Fibroblast of lung (primary cell): ENCODE data around the gene SLC9A1. TPM values are rescaled to one million over a fixed set of nuclear protein-coding genes. Genes with fewer than 3 reads are reported as not detected.

Experiments used
- DNase-seq, 2 donors: peaks; one replicate each; pipeline versions ENCODE4 v3.0.0 to v3.0.0-alpha.2; 2010; ENCODE audit warnings: low read depth in 2 of 2
- H2AFZ ChIP-seq: 2 replicates; pipeline ENCODE4 v1.5.1; 2012; ENCODE audit warnings: low read length, control low read depth, inconsistent platforms
- H3K27ac ChIP-seq: 2 replicates; pipeline ENCODE4 v1.5.1; 2011; ENCODE audit warnings: low read length, control low read depth; ENCODE audit not compliant: insufficient read depth
- H3K27me3 ChIP-seq: 2 replicates; pipeline ENCODE4 v1.5.1; 2011; ENCODE audit warnings: mild to moderate bottlenecking, low read length; ENCODE audit not compliant: control insufficient read depth, insufficient read depth
- H3K36me3 ChIP-seq: 2 replicates; pipeline ENCODE4 v1.5.1; 2011; ENCODE audit warnings: low read length; ENCODE audit not compliant: control insufficient read depth, insufficient read depth
- H3K4me1 ChIP-seq: 2 replicates; pipeline ENCODE4 v1.5.1; 2011; ENCODE audit warnings: low read length; ENCODE audit not compliant: control insufficient read depth, insufficient read depth; ENCODE audit errors: extremely low read depth
- H3K4me2 ChIP-seq: 2 replicates; pipeline ENCODE4 v1.5.1; 2011; ENCODE audit warnings: low read length, control low read depth; ENCODE audit not compliant: insufficient read depth; ENCODE audit errors: extremely low read depth
- H3K4me3 ChIP-seq, 4 experiments: fragments of 200-600 bp in 1 of 4; sonication (generic) in 1 of 4; replicated peaks in 1 of 4; 2 replicates each; pipeline ENCODE4 v1.5.1; 2011 to 2016; ENCODE audit warnings: low read length in 4 of 4, low read depth in 3 of 4, mild to moderate bottlenecking in 3 of 4, control low read depth in 2 of 4, inconsistent platforms in 1 of 4, mixed read lengths in 1 of 4; ENCODE audit not compliant: insufficient read depth in 1 of 4; ENCODE audit errors: control extremely low read depth in 1 of 4
- H3K79me2 ChIP-seq: 2 replicates; pipeline ENCODE4 v1.5.1; 2012; ENCODE audit warnings: mild to moderate bottlenecking, low read length, inconsistent platforms; ENCODE audit not compliant: control insufficient read depth, insufficient read depth
- H3K9ac ChIP-seq: 2 replicates; pipeline ENCODE4 v1.5.1; 2011; ENCODE audit warnings: mild to moderate bottlenecking, low read length, control low read depth; ENCODE audit not compliant: insufficient read depth
- H3K9me3 ChIP-seq: 2 replicates; pipeline ENCODE4 v1.5.1; 2012; ENCODE audit warnings: low read depth, low read length; ENCODE audit not compliant: control insufficient read depth, insufficient read depth
- H4K20me1 ChIP-seq: 2 replicates; pipeline ENCODE4 v1.5.1; 2011; ENCODE audit warnings: low read length; ENCODE audit not compliant: control insufficient read depth, insufficient read depth; ENCODE audit errors: extremely low read depth
- EZH2 ChIP-seq: IDR thresholded peaks from 2 replicates; pipeline ENCODE4 v1.5.1; 2012; ENCODE audit warnings: low read length, control low read depth, mild to moderate bottlenecking; ENCODE audit errors: missing control alignments
- polyA plus RNA-seq, 2 donors: library from polyadenylated mRNA; depleted of rRNA in 1 of 2; stranded (reverse) in 1 of 2; unstranded in 1 of 2; fragments of >200 nt; gene quantifications; 2 replicates each; pipeline ENCODE4 v1.2.1, GENCODE V29; 2011 to 2012; ENCODE audit warnings: missing spikeins in 1 of 2
- total RNA-seq: library from RNA; depleted of rRNA; stranded (reverse); fragments of >200 nt; gene quantifications from 2 replicates; pipeline ENCODE4 v1.2.1, GENCODE V29; 2014
- TF ChIP-seq, protein P1 (sequence below), 2 donors: IDR thresholded peaks in 1 of 2; conservative IDR thresholded peaks in 1 of 2; 1 replicate in 1 of 2; 2 replicates in 1 of 2; pipeline ENCODE4 v1.5.1; 2011 to 2012; ENCODE audit warnings: low read length in 2 of 2, control low read depth in 1 of 2, inconsistent platforms in 1 of 2, low read depth in 1 of 2, mild to moderate bottlenecking in 1 of 2

Gene SLC9A1
- total and polyA plus RNA-seq, 2 donors (not counting 1 experiment from before 2014, with no cell fraction given) = 4.9 to 10.4 TPM

GRCh38 chr1:27149762-27150113 is 5.2 kb downstream of the SLC9A1 start:
- no peak overlapping the region for H3K4me2 ChIP-seq
- no peaks in the 10 kb centered on the region for H3K9me3 ChIP-seq
- H3K36me3 ChIP-seq = peaks cover 2% of the 10 kb centered on the region
- TF ChIP-seq, protein P1, sequence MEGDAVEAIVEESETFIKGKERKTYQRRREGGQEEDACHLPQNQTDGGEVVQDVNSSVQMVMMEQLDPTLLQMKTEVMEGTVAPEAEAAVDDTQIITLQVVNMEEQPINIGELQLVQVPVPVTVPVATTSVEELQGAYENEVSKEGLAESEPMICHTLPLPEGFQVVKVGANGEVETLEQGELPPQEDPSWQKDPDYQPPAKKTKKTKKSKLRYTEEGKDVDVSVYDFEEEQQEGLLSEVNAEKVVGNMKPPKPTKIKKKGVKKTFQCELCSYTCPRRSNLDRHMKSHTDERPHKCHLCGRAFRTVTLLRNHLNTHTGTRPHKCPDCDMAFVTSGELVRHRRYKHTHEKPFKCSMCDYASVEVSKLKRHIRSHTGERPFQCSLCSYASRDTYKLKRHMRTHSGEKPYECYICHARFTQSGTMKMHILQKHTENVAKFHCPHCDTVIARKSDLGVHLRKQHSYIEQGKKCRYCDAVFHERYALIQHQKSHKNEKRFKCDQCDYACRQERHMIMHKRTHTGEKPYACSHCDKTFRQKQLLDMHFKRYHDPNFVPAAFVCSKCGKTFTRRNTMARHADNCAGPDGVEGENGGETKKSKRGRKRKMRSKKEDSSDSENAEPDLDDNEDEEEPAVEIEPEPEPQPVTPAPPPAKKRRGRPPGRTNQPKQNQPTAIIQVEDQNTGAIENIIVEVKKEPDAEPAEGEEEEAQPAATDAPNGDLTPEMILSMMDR (conservative IDR thresholded peaks at IDR 0.05 in 1 of 2, IDR thresholded peaks at IDR 0.05 in 1 of 2; ENCODE audit: low read depth in 1 of 2, low read length in 2 of 2) = no peak
- TF ChIP-seq EZH2 = no peak
- H3K79me2 ChIP-seq = peaks cover 58% of the 10 kb centered on the region
- no peak overlapping the region for H3K27ac ChIP-seq
- no peaks in the 10 kb centered on the region for H3K27me3 ChIP-seq
- no peak overlapping the region for H2AFZ ChIP-seq
- no peak overlapping the region for H3K9ac ChIP-seq
- no peak overlapping the region for H3K4me3 ChIP-seq
- peaks cover 19% of the 10 kb centered on the region for H3K4me1 ChIP-seq
- no peaks in the 10 kb centered on the region for H4K20me1 ChIP-seq
- no peak for DNase-seq

DNA sequence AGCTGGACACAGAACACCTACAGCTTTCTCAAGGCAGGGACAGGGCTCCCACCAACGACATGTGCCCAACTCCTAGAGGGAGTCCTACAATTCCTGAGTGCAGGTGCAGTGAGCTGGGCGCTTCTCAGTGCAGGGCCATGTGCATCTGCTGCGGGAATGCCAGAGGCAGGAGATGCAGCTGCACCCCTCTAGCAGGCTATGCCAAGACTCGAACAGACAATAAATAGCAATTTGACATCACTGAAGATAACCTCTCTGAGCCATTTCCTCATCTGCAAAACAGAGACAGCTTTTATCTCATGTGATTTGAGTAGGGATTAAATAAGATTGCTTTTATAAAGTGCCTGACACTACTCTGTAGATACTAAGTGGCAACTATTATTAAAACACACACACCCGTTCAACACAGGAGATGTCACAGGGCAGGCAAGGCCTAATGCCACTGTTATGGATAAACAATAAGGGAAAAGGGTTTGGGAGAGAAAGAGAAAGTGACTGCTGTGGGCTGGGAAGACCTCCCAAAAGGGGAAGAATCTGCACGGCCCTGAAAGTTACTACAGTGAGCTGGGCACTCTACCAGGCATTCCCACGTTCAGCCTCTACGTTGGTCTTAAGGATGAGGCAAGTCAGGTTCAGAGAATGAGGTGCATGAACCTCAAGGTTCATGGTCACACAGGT is 5.7 kb downstream of the SLC9A1 start:
- no peak overlapping the region for H3K4me3 ChIP-seq
- no peak overlapping the region for H2AFZ ChIP-seq
- H3K4me1 ChIP-seq = peaks cover 19% of the 10 kb centered on the region
- peaks cover 2% of the 10 kb centered on the region for H3K36me3 ChIP-seq
- H3K27ac ChIP-seq = no peak overlapping the region
- no peaks in the 10 kb centered on the region for H3K27me3 ChIP-seq
- H3K4me2 ChIP-seq = no peak overlapping the region
- H4K20me1 ChIP-seq = no peaks in the 10 kb centered on the region
- H3K9ac ChIP-seq = no peak overlapping the region
- no peaks in the 10 kb centered on the region for H3K9me3 ChIP-seq
- no peak for DNase-seq
- H3K79me2 ChIP-seq = peaks cover 59% of the 10 kb centered on the region
- TF ChIP-seq, protein P1 (conservative IDR thresholded peaks at IDR 0.05 in 1 of 2, IDR thresholded peaks at IDR 0.05 in 1 of 2; ENCODE audit: low read depth in 1 of 2, low read length in 2 of 2) = no peak
- TF ChIP-seq EZH2 = no peak

DNA sequence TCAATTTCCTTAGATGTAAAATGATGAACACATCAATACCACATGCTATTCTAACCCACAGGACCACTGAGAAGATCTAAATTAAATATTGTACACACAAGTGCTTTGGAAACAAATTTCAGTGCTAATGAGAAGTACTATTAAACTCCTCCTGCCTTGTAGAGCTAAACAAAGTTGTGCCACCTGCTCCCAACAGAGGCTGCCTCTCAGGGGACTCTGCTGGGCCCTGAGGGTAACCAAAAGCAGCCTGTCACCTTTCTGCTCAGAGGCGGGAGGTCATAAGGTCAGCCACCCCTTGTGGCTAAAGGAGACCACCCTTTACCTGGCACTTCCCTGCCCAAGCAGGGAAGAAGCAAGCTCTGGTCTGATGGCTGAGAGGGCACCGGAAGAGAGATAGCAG is 6.3 kb downstream of the SLC9A1 start:
- Histone ChIP-seq H3K4me2 (no peak overlapping the region), H3K9ac (no peak overlapping the region), H3K4me1 (peaks cover 16% of the 10 kb centered on the region)

More for the DNA sequence above, 6.3 kb downstream of the SLC9A1 start:
- TF ChIP-seq EZH2 = no peak
- Histone ChIP-seq H3K36me3 (peaks cover 2% of the 10 kb centered on the region), H3K4me3 (no peak overlapping the region), H3K9me3 (no peaks in the 10 kb centered on the region), H3K27ac (no peak overlapping the region), H3K79me2 (peaks cover 56% of the 10 kb centered on the region), H4K20me1 (no peaks in the 10 kb centered on the region), H2AFZ (no peak overlapping the region), H3K27me3 (no peaks in the 10 kb centered on the region)
- no peak for DNase-seq
